ENCODE data around the gene SNTG2. TPM values are rescaled to one million over a fixed set of nuclear protein-coding genes. Genes with fewer than 3 reads are reported as not detected.

Gene SNTG2
- total RNA-seq, 2 donors from 2014 or later = 0.72 to 1.0 TPM

- Histone ChIP-seq H3K27me3 (no peaks in the 10 kb centered on the region), H3K36me3 (no peaks in the 10 kb centered on the region), H3K27ac (no peak overlapping the region), H3K4me1 (no peaks in the 10 kb centered on the region), H3K9ac (ENCODE audit: low read depth in 2 of 2, low read length in 2 of 2) (no peak overlapping the region), H3K9me3 (no peaks in the 10 kb centered on the region), H3K4me3 (no peak overlapping the region)
- intact Hi-C loops (cut with DNase I) = no loop called here
- TF ChIP-seq CTCF (IDR thresholded peaks at IDR 0.05) = no peak
- no peak for DNase-seq
These were observed 299.4 kb downstream of the SNTG2 start for GRCh38 chr2:1249897-1250687.

GRCh38 chr2:1251520-1251919 lies 300.9 kb downstream of the SNTG2 start:
- Histone ChIP-seq H3K27me3 (no peaks in the 10 kb centered on the region), H3K9me3 (no peaks in the 10 kb centered on the region), H3K9ac (ENCODE audit: low read depth in 2 of 2, low read length in 2 of 2) (no peak overlapping the region), H3K27ac (no peak overlapping the region), H3K36me3 (no peaks in the 10 kb centered on the region), H3K4me3 (no peak overlapping the region), H3K4me1 (no peaks in the 10 kb centered on the region)
- intact Hi-C loops (cut with DNase I) = no loop called here
- no peak for TF ChIP-seq CTCF (IDR thresholded peaks at IDR 0.05)
- DNase-seq = no peak

GRCh38 chr2:1253629-1254028 lies 303.0 kb downstream of the SNTG2 start:
- no peak for DNase-seq
- H3K4me3 ChIP-seq = no peak overlapping the region
- H3K4me1 ChIP-seq = no peaks in the 10 kb centered on the region
- no peaks in the 10 kb centered on the region for H3K27me3 ChIP-seq
- H3K9ac ChIP-seq (ENCODE audit: low read depth in 2 of 2, low read length in 2 of 2) = no peak overlapping the region
- no peaks in the 10 kb centered on the region for H3K9me3 ChIP-seq
- H3K27ac ChIP-seq = no peak overlapping the region
- intact Hi-C loops (cut with DNase I) = no loop called here
- TF ChIP-seq CTCF (IDR thresholded peaks at IDR 0.05) = no peak
- H3K36me3 ChIP-seq = no peaks in the 10 kb centered on the region

- no peak for DNase-seq
- no peak for TF ChIP-seq CTCF (IDR thresholded peaks at IDR 0.05)
- no peak overlapping the region for H3K27ac ChIP-seq
- H3K36me3 ChIP-seq = no peaks in the 10 kb centered on the region
- H3K4me1 ChIP-seq = no peaks in the 10 kb centered on the region
- H3K4me3 ChIP-seq = no peak overlapping the region
- intact Hi-C loops (cut with DNase I) = no loop called here
- no peaks in the 10 kb centered on the region for H3K9me3 ChIP-seq
- no peak overlapping the region for H3K9ac ChIP-seq (ENCODE audit: low read depth in 2 of 2, low read length in 2 of 2)
- no peaks in the 10 kb centered on the region for H3K27me3 ChIP-seq
These were observed 304.2 kb downstream of the SNTG2 start for GRCh38 chr2:1254662-1255343.

- Histone ChIP-seq H3K9me3 (no peaks in the 10 kb centered on the region), H3K27ac (no peak overlapping the region), H3K9ac (ENCODE audit: low read depth in 2 of 2, low read length in 2 of 2) (no peak overlapping the region), H3K27me3 (no peaks in the 10 kb centered on the region), H3K4me3 (no peak overlapping the region), H3K36me3 (no peaks in the 10 kb centered on the region), H3K4me1 (no peaks in the 10 kb centered on the region)
- no peak for DNase-seq
- intact Hi-C loops (cut with DNase I) = no loop called here
- no peak for TF ChIP-seq CTCF (IDR thresholded peaks at IDR 0.05)
These were observed 306.1 kb downstream of the SNTG2 start for GRCh38 chr2:1256632-1257324.
